ENCODE measurements around the gene CRIM1.

The CRIM1 gene

DNA sequence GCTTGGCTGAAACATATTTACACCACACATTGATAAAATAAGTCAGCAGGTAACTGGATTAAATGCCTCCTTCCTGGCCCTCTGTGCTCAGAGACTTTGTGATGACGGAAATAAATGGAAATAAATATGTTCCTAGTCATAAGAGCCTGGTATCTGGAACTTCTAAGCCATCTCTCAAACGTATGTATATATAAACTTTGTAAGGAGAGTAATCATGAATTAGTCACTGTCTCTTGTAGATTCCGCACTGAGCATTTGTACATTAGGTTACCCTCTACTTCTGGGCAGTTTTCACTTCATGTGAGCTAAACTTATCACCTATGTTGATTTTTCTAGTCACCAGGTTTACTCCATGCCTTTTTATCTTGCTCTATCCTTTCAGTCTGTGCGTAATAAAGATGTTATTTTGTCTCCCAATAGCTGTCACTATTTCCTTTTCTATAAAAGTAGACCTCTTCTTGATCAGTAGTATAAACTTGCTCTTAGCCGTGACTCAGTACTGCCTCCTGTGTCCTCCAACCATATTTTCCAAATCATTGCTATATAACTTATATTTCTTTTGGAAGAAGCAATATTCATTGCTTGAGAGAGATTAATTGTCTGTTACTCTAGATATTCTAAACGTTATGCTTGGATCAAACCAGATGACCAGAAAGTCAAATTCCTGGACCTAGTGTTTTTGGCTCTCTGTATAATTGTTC is 189.2 kb downstream of the CRIM1 start:
- peaks cover 0 to 26% (median 2%) of the 10 kb centered on the region in 5 donors for H3K4me1 ChIP-seq (ENCODE audit: control insufficient read depth in 5 of 5, insufficient read depth in 5 of 5, low read length in 5 of 5)
- H3K36me3 ChIP-seq (ENCODE audit: control insufficient read depth in 5 of 5, insufficient read depth in 5 of 5, low read length in 5 of 5): peaks cover 63 to 82% (median 69%) of the 10 kb centered on the region in 5 donors
- no peaks in the 10 kb centered on the region for H3K27me3 ChIP-seq (ENCODE audit: control insufficient read depth in 5 of 5, insufficient read depth in 4 of 5, low read length in 5 of 5)
- H3K9ac ChIP-seq (ENCODE audit: low read length in 5 of 5): no peak overlapping the region
- peak overlapping the region; percentile 15 for H3K27ac ChIP-seq (ENCODE audit: low read depth, low read length)
- H3K4me3 ChIP-seq (ENCODE audit: low read depth in 1 of 5, low read length in 5 of 5): no peak overlapping the region
- H3K9me3 ChIP-seq (ENCODE audit: control insufficient read depth in 5 of 5, low read length in 5 of 5): no peaks in the 10 kb centered on the region

DNA sequence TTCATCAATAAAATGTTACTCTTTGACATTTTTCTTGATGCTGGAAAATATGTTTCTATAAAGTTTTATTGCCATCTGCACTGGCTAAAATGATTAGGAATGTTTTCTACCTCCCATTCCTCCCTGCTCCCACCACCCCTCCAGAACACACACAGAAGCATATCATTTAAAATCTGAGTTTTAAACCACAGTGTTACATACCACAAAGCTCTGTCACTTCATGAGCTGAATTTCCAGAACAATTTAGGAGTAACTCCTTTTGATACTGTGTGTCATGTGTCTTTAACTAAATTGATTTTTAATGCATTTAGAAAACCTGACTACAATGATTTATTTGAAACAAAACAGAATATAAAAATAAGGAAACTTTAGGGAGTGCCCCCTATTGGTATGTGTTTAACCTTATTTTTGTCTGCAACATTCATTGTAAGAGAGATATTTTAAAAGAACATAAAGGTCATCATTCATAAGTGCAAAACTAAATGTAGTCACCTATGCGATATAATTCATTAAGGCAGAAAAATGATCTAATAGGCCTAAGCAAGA is 190.4 kb downstream of the CRIM1 start:
- H3K27me3 ChIP-seq (ENCODE audit: control insufficient read depth in 5 of 5, insufficient read depth in 4 of 5, low read length in 5 of 5): no peaks in the 10 kb centered on the region
- peaks cover 0 to 27% (median 2%) of the 10 kb centered on the region in 5 donors for H3K4me1 ChIP-seq (ENCODE audit: control insufficient read depth in 5 of 5, insufficient read depth in 5 of 5, low read length in 5 of 5)
- H3K9me3 ChIP-seq (ENCODE audit: control insufficient read depth in 5 of 5, low read length in 5 of 5): no peaks in the 10 kb centered on the region
- H3K27ac ChIP-seq (ENCODE audit: low read depth, low read length): no peak overlapping the region
- no peak overlapping the region for H3K4me3 ChIP-seq (ENCODE audit: low read depth in 1 of 5, low read length in 5 of 5)
- no peak overlapping the region for H3K9ac ChIP-seq (ENCODE audit: low read length in 5 of 5)
- H3K36me3 ChIP-seq (ENCODE audit: control insufficient read depth in 5 of 5, insufficient read depth in 5 of 5, low read length in 5 of 5): peaks cover 58 to 75% (median 62%) of the 10 kb centered on the region in 5 donors

DNA sequence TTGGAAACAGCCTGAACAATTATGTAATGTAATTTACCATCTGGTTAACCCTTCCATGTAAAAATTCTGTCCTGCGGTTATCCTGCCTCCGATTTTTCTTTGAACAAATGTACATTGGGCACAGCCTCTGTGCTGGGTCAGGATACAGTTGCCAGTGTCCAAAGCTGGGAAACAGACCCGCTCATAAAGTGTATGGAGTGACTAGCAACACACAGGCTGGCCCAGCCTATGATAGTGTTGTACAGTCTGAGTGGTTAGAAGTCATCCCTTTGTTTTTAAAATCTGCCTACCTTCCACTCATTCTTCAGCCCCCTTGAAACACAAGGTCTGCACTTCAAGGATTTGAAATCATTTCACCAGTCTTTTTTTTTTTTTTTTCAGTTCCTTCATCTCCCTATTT is 192.3 kb downstream of the CRIM1 start:
- Histone ChIP-seq H3K36me3 (ENCODE audit: control insufficient read depth in 5 of 5, insufficient read depth in 5 of 5, low read length in 5 of 5) (peaks cover 63 to 73% (median 69%) of the 10 kb centered on the region in 5 donors), H3K9ac (ENCODE audit: low read length in 5 of 5) (peak overlapping the region in 1 of 5 donors; percentile 17), H3K4me1 (ENCODE audit: control insufficient read depth in 5 of 5, insufficient read depth in 5 of 5, low read length in 5 of 5) (peaks cover 0 to 11% (median 0%) of the 10 kb centered on the region in 5 donors), H3K9me3 (ENCODE audit: control insufficient read depth in 5 of 5, low read length in 5 of 5) (no peaks in the 10 kb centered on the region), H3K27me3 (ENCODE audit: control insufficient read depth in 5 of 5, insufficient read depth in 4 of 5, low read length in 5 of 5) (no peaks in the 10 kb centered on the region), H3K27ac (ENCODE audit: low read depth, low read length) (peak overlapping the region; percentile 25), H3K4me3 (ENCODE audit: low read depth in 1 of 5, low read length in 5 of 5) (no peak overlapping the region)

DNA sequence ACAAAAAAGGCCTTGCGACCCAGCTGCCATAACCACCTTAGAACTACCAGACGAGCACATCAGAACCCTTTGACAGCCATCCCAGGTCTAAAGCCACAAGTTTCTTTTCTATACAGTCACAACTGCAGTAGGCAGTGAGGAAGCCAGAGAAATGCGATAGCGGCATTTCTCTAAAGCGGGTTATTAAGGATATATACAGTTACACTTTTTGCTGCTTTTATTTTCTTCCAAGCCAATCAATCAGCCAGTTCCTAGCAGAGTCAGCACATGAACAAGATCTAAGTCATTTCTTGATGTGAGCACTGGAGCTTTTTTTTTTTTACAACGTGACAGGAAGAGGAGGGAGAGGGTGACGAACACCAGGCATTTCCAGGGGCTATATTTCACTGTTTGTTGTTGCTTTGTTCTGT is 193.6 kb downstream of the CRIM1 start:
- Histone ChIP-seq H3K27ac (ENCODE audit: low read depth, low read length) (no peak overlapping the region), H3K27me3 (ENCODE audit: control insufficient read depth in 5 of 5, insufficient read depth in 4 of 5, low read length in 5 of 5) (no peaks in the 10 kb centered on the region), H3K9me3 (ENCODE audit: control insufficient read depth in 5 of 5, low read length in 5 of 5) (no peaks in the 10 kb centered on the region), H3K4me3 (ENCODE audit: low read depth in 1 of 5, low read length in 5 of 5) (no peak overlapping the region), H3K36me3 (ENCODE audit: control insufficient read depth in 5 of 5, insufficient read depth in 5 of 5, low read length in 5 of 5) (peaks cover 61 to 71% (median 64%) of the 10 kb centered on the region in 5 donors), H3K9ac (ENCODE audit: low read length in 5 of 5) (no peak overlapping the region), H3K4me1 (ENCODE audit: control insufficient read depth in 5 of 5, insufficient read depth in 5 of 5, low read length in 5 of 5) (peaks cover 5 to 20% (median 9%) of the 10 kb centered on the region in 5 donors)

GRCh38 chr2:36550006-36550405 is 194.4 kb downstream of the CRIM1 start:
- no peak overlapping the region for H3K9ac ChIP-seq (ENCODE audit: low read length in 5 of 5)
- H3K4me1 ChIP-seq (ENCODE audit: control insufficient read depth in 5 of 5, insufficient read depth in 5 of 5, low read length in 5 of 5): peaks cover 5 to 20% (median 9%) of the 10 kb centered on the region in 5 donors
- H3K36me3 ChIP-seq (ENCODE audit: control insufficient read depth in 5 of 5, insufficient read depth in 5 of 5, low read length in 5 of 5): peaks cover 55 to 69% (median 61%) of the 10 kb centered on the region in 5 donors
- H3K27me3 ChIP-seq (ENCODE audit: control insufficient read depth in 5 of 5, insufficient read depth in 4 of 5, low read length in 5 of 5): no peaks in the 10 kb centered on the region
- no peaks in the 10 kb centered on the region for H3K9me3 ChIP-seq (ENCODE audit: control insufficient read depth in 5 of 5, low read length in 5 of 5)
- no peak overlapping the region for H3K27ac ChIP-seq (ENCODE audit: low read depth, low read length)
- no peak overlapping the region for H3K4me3 ChIP-seq (ENCODE audit: low read depth in 1 of 5, low read length in 5 of 5)

GRCh38 chr2:36553683-36554082 is 198.1 kb downstream of the CRIM1 start:
- Histone ChIP-seq H3K36me3 (ENCODE audit: control insufficient read depth in 5 of 5, insufficient read depth in 5 of 5, low read length in 5 of 5) (peaks cover 30 to 52% (median 42%) of the 10 kb centered on the region in 5 donors), H3K9me3 (ENCODE audit: control insufficient read depth in 5 of 5, low read length in 5 of 5) (no peaks in the 10 kb centered on the region), H3K27me3 (ENCODE audit: control insufficient read depth in 5 of 5, insufficient read depth in 4 of 5, low read length in 5 of 5) (no peaks in the 10 kb centered on the region), H3K4me1 (ENCODE audit: control insufficient read depth in 5 of 5, insufficient read depth in 5 of 5, low read length in 5 of 5) (peaks cover 5 to 20% (median 9%) of the 10 kb centered on the region in 5 donors), H3K27ac (ENCODE audit: low read depth, low read length) (peak overlapping the region; percentile 9), H3K4me3 (ENCODE audit: low read depth in 1 of 5, low read length in 5 of 5) (no peak overlapping the region), H3K9ac (ENCODE audit: low read length in 5 of 5) (peak overlapping the region in 1 of 5 donors; percentile 57)

- no peaks in the 10 kb centered on the region for H3K27me3 ChIP-seq (ENCODE audit: control insufficient read depth in 5 of 5, insufficient read depth in 4 of 5, low read length in 5 of 5)
- H3K27ac ChIP-seq (ENCODE audit: low read depth, low read length): no peak overlapping the region
- peaks cover 26 to 49% (median 36%) of the 10 kb centered on the region in 5 donors for H3K36me3 ChIP-seq (ENCODE audit: control insufficient read depth in 5 of 5, insufficient read depth in 5 of 5, low read length in 5 of 5)
- peaks cover 5 to 13% (median 9%) of the 10 kb centered on the region in 5 donors for H3K4me1 ChIP-seq (ENCODE audit: control insufficient read depth in 5 of 5, insufficient read depth in 5 of 5, low read length in 5 of 5)
- no peak overlapping the region for H3K4me3 ChIP-seq (ENCODE audit: low read depth in 1 of 5, low read length in 5 of 5)
- no peak overlapping the region for H3K9ac ChIP-seq (ENCODE audit: low read length in 5 of 5)
- no peaks in the 10 kb centered on the region for H3K9me3 ChIP-seq (ENCODE audit: control insufficient read depth in 5 of 5, low read length in 5 of 5)
Measured at GRCh38 chr2:36554531-36554930, 199.0 kb downstream of the CRIM1 start.

GRCh38 chr2:36555789-36556188 is 200.2 kb downstream of the CRIM1 start:
- peak overlapping the region; percentile 27 for H3K27ac ChIP-seq (ENCODE audit: low read depth, low read length)
- H3K4me3 ChIP-seq (ENCODE audit: low read depth in 1 of 5, low read length in 5 of 5): no peak overlapping the region
- peaks cover 26 to 45% (median 32%) of the 10 kb centered on the region in 5 donors for H3K36me3 ChIP-seq (ENCODE audit: control insufficient read depth in 5 of 5, insufficient read depth in 5 of 5, low read length in 5 of 5)
- no peaks in the 10 kb centered on the region for H3K27me3 ChIP-seq (ENCODE audit: control insufficient read depth in 5 of 5, insufficient read depth in 4 of 5, low read length in 5 of 5)
- H3K9me3 ChIP-seq (ENCODE audit: control insufficient read depth in 5 of 5, low read length in 5 of 5): no peaks in the 10 kb centered on the region
- H3K9ac ChIP-seq (ENCODE audit: low read length in 5 of 5): no peak overlapping the region
- H3K4me1 ChIP-seq (ENCODE audit: control insufficient read depth in 5 of 5, insufficient read depth in 5 of 5, low read length in 5 of 5): peaks cover 5 to 11% (median 6%) of the 10 kb centered on the region in 5 donors

GRCh38 chr2:36556842-36557241 is 201.3 kb downstream of the CRIM1 start:
- H3K9me3 ChIP-seq (ENCODE audit: control insufficient read depth in 5 of 5, low read length in 5 of 5): no peaks in the 10 kb centered on the region
- H3K4me1 ChIP-seq (ENCODE audit: control insufficient read depth in 5 of 5, insufficient read depth in 5 of 5, low read length in 5 of 5): peaks cover 6 to 22% (median 16%) of the 10 kb centered on the region in 5 donors
- H3K27me3 ChIP-seq (ENCODE audit: control insufficient read depth in 5 of 5, insufficient read depth in 4 of 5, low read length in 5 of 5): no peaks in the 10 kb centered on the region
- peak overlapping the region; percentile 27 for H3K27ac ChIP-seq (ENCODE audit: low read depth, low read length)
- no peak overlapping the region for H3K9ac ChIP-seq (ENCODE audit: low read length in 5 of 5)
- H3K4me3 ChIP-seq (ENCODE audit: low read depth in 1 of 5, low read length in 5 of 5): no peak overlapping the region
- peaks cover 17 to 34% (median 23%) of the 10 kb centered on the region in 5 donors for H3K36me3 ChIP-seq (ENCODE audit: control insufficient read depth in 5 of 5, insufficient read depth in 5 of 5, low read length in 5 of 5)

- Histone ChIP-seq H3K4me3 (ENCODE audit: low read depth in 1 of 5, low read length in 5 of 5) (no peak overlapping the region), H3K36me3 (ENCODE audit: control insufficient read depth in 5 of 5, insufficient read depth in 5 of 5, low read length in 5 of 5) (peaks cover 6 to 21% (median 12%) of the 10 kb centered on the region in 5 donors), H3K27ac (ENCODE audit: low read depth, low read length) (no peak overlapping the region), H3K9ac (ENCODE audit: low read length in 5 of 5) (no peak overlapping the region), H3K27me3 (ENCODE audit: control insufficient read depth in 5 of 5, insufficient read depth in 4 of 5, low read length in 5 of 5) (no peaks in the 10 kb centered on the region), H3K9me3 (ENCODE audit: control insufficient read depth in 5 of 5, low read length in 5 of 5) (no peaks in the 10 kb centered on the region), H3K4me1 (ENCODE audit: control insufficient read depth in 5 of 5, insufficient read depth in 5 of 5, low read length in 5 of 5) (peaks cover 4 to 35% (median 26%) of the 10 kb centered on the region in 5 donors)
Measured at GRCh38 chr2:36559221-36559942, 203.8 kb downstream of the CRIM1 start.

All from subcutaneous abdominal adipose tissue (tissue), 5 donors.